Stimulated activated CD8-positive, alpha-beta memory T cell treated with anti-CD3 and anti-CD28 coated beads, Interleukin-7, amount 100 ng/mL, for 24 hours (primary cell): ENCODE data around the gene EXOC3L2.

Source experiments
- DNase-seq: peaks from one replicate; pipeline ENCODE4 v3.0.0-alpha.2; 2020; ENCODE audit warnings: low read depth

Gene EXOC3L2

DNA sequence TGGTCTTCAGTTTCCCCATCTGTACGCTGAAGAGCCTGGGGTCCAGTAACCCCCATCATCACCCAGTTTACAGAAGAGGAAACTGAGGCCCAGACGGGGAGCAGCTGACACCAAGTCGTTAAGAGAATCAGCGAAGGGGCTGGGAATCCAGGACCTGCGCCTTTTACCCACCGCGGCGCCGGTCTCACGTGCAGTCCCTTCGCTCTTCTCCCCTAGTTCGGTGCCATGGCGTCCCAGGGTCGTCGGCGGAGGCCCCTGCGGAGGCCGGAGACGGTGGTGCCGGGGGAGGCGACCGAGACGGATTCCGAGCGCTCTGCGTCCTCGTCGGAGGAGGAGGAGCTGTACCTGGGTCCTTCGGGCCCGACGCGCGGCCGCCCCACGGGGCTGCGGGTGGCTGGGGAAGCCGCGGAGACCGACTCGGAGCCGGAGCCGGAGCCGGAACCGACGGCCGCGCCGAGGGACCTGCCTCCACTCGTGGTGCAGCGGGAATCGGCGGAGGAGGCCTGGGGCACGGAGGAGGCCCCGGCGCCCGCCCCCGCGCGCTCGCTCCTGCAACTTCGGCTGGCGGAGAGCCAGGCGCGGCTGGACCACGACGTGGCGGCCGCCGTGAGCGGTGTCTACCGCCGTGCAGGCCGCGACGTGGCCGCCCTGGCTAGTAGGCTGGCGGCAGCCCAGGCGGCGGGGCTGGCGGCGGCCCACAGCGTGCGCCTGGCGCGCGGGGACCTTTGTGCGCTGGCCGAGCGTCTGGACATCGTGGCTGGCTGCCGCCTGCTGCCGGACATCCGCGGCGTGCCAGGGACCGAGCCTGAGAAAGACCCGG, 65.9 kb downstream of the EXOC3L2 start:
- no peak for DNase-seq

DNA sequence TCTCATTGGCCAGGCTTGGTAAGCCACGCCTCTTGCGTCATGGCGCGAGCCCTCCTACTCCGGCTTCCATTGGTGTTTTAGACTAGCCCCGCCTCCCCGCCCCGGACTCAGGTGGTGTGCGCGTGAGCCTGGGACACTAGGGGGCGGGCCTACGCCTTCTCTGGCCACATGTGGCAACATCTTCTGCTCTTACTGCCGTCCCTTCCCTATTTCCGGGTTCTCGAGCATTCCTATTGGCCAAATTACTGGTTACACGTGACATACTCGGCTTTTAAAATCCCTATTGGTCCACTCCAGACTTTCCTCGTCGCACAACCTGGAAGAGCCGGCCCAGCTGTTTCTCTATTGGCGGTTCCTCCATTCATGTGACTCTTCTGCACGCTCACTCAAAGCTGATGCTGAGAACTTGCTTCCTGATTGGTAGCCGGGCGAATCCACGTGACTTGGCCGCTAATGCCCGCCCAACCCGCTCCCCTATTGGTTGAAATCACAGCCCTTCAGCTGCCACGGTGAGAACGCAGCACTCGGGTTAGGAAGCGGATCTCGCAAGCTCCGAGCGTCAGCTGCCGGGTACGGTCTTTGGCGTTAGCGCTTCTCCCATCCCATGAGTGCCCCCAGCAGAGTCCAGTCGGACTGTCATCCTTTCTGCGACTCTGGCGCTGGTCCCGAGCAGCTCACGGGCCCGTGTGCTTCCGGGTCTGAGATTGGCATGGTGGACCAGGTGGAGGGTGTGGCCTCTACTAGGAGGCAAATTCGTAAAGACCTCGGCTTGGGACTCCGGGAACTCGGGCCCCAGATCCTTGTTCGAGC, 66.7 kb downstream of the EXOC3L2 start, which contains the start of gene BLOC1S3:
TSS of gene BLOC1S3 (plus strand) at position 523 of the 810 bp plus-strand sequence. CDS start 513 bp downstream, outside the sequence.
- peak; percentile 100 for DNase-seq

DNA sequence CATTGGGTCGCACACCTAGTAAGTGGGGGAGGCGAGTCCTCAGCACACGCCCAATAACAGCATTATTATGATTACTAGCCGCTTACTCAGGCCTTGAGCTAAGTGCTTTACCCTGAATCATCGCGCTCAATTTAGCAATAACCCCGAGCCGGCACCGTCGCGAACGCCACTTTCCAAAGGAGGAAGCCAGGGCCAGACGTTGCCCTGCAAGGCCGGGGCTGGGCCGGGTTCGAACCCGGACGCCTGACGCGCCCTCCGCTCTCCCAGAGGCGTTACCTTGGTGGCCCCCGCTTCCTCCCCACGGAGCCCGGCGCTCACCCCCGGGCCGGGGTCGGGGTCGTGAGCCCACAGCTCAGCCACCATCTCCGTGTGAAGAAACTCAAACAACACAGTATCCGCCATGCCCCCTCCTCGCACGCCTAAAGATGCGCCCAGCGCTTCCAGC, 67.4 kb downstream of the EXOC3L2 start, which contains the start of gene TRAPPC6A:
TSS of gene TRAPPC6A (minus strand) at position 421 of the 445 bp plus-strand sequence. CDS start at position 402, 19 bp downstream.
- DNase-seq, result no peak

DNA sequence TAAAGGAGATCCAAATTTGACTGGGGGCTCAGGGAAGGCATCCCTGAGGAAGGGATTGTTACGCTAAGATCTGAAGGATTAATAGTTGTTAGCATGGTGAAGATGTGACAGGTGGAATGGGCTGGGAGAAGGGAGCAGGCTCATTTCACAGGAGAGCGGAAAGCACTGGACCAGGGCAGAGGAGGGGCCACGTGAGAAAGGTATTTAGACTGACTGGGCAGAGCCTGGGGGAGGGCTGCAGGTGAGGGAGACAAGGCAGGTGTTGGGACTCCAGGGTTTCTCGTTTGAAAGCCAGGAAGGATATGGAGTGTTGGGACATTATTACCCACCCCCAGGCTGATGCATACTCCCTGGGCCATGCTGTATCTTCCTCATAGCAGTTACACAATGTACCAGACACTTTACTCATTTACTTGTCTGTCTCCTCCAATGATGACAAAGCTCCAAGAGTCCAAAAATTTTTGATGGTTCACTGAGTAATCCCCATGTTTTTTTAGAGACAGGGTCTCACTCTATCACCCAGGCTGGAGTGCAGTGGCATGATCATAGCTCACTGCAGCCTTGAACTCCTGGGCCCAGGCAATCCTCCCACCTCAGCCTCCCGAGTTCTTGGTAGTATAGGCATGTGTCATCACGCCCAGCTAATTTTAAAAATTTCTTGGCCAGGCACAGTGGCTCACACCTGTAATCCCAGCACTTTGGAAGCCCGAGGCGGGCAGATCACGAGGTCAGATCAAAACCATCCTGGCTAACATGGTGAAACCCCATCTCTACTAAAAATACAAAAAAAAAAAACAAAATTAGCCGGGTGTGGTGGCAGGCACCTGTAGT, 69.5 kb downstream of the EXOC3L2 start:
- no peak for DNase-seq

DNA sequence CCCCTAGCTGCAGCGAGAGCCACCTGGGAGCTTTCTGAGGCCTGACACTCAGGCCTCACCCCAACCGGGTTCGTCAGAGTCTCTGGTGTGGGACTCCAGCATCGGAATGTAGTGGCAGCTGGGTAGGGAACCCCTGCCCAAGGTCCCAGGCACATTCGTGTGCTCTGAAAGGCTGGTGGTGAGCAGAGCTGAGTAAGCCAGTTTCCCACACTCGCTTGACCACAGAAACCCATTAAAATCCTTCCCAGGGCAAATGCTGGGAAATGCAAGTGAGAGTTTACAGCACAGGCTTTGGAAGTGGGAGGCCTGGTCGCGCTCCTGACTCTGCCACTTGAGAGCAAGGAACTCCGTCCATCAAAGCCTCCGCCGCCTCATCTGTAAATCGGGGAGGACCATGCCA, 71.4 kb downstream of the EXOC3L2 start:
- DNase-seq, result no peak

DNA sequence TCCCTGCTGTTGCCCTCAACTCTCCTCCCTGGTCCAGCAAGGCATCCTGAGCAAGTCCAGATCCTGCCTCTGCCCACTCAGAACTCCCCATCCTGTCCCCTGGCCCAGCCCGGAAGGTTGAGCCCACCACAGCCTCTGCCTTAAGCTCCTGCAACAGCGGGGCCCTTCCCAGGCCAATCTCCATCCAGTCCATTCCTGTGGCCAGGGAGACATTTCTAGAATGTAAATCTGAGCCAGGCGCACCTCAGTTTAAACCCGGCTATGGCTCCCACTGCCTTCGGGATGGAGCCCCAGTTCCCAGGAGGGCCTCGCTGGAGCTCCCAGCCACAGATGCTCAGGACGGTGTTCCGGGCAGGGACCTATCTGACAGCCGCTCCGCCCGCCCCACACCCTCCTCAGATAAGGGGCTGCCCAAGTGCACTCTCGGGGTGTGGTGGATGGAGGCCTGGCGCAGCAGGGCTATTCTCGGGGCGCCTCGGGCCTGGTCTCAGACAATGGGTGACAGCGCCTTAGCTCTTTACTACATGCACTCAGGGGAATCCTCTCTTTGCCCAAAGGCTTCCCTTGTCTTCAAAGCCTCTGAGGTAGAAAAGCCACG, 72.5 kb downstream of the EXOC3L2 start:
- no peak for DNase-seq

DNA sequence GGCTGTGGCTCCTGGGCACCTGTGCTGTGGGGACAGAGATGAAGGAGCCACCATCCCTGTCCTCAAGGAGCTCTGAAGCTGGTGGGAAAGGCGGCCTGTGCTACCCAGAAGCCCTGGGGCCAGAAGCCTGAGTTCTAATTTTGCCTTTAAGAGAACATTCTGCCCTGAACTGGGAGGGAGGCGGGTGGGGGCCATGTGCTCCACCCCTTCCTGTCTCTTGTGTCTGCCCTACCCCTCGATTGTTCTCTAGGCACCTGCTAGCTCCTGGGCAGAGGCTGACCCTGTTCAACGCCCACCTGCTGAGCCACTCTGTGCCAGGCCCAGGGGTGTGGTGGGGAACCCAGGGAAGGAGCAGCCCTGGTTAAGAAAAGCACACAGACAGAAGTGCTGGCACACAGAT, 73.0 kb downstream of the EXOC3L2 start:
- DNase-seq, result no peak

DNA sequence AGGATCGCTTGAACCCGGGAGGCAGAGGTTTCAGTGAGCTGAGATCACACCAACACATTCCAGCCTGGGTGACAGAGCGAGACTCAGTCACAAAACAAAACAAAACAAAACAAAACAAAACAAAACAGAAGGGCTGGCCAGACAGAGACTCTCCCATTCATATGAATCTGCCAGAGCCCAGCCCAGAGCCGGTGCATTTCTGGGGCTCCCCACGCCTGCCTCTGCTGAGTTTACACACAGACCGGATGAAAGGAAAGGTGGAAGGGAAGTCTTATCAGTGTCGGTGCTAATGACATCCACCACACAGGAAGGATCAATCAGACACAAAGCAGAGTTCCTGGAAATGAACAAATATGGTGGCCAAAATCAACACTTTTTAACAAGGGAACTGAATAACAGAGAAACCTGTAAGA, 74.0 kb downstream of the EXOC3L2 start:
- no peak for DNase-seq

DNA sequence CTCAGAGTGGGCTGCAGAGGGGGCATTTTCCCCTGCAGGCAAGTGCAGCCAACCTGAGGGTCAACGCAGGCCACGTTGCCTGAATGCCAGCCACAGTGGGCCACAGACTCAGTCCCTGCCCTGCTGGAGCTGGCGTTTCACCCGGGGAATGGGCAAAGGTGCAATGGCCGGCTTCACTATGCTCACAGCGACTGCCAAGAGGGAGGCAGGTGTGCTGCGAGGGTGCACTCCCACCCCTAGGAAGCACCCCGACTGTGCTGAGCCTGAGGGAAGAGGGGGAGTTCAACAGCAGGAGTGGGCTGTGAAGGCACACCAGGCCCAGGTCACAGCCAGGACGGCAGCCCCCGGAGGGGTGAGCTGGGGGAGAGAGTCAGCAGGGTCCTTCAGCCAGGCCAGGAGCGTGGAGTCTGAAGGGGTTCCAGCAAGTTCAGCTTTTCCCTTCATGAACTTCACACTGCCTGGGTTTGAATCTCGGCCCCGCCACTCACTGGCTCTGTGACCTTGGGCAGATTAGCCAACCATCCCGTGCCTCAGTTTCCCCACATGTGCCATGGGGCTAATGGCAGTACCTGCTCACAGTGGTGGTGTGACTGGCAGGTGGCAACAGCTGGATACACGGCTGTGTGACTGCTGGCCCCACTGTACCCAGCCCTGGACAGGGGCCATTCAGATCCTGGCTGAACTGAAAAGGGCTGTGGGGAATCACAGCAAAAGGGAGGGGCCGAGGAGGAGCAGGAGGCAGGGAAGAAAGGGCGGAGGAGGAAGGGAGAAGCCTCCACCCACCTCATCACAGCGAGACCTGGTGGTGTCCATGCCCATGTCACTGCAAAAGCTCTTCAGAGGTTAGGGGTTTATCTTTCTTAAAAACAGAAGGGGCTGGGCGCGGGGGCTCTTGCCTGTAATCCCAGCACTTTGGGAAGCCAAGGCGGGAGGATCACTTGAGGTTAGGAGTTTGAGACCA, 74.8 kb downstream of the EXOC3L2 start:
- DNase-seq, result no peak

DNA sequence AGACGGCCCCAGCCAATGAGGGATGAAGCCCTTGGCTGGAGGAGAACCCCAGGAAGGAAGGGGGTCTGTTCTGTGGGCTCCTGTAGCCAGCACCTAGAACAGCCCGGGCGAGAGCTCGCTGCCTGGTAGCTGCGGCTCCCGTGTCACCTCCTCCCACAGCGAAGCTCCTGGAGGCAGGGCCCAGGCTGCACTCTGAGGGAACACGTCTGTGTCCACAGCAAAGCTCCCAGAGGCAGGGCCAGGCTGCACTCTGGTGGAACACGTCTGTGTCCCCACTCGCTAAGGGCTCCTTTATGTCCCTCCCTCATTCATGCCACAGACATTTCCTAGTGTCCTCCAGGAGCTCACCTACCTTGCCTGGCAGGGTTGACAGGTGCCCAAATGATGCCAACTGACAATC, 75.6 kb downstream of the EXOC3L2 start:
- no peak for DNase-seq

DNA sequence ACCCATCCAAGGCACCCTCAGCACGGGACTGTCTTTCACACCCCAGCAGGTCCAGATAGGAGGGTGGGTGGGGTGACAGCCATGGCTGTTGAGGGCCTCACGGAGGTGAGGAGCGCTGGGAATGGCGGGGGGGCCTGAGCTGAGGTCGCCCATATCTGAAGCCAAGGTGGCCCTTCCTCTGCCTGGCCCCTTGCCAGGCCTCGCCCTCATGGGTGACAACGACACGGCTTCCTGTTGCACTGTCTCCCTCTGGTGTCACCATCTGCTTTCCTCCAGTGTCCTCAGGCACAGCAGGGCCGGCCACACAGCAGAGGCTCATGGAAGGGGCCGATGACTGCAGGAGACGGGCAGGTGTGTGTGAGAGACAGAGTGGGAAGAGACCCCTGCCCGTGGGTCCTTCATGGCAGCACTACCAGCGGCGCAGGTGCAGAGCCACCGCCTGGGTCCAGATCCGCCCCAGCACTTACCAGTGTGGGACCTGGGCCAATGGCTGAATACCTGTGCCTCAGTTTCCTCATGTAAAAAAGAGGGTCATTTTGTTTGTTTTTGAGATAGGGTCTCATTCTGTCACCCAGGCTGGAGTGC, 76.3 kb downstream of the EXOC3L2 start:
- DNase-seq, result no peak

DNA sequence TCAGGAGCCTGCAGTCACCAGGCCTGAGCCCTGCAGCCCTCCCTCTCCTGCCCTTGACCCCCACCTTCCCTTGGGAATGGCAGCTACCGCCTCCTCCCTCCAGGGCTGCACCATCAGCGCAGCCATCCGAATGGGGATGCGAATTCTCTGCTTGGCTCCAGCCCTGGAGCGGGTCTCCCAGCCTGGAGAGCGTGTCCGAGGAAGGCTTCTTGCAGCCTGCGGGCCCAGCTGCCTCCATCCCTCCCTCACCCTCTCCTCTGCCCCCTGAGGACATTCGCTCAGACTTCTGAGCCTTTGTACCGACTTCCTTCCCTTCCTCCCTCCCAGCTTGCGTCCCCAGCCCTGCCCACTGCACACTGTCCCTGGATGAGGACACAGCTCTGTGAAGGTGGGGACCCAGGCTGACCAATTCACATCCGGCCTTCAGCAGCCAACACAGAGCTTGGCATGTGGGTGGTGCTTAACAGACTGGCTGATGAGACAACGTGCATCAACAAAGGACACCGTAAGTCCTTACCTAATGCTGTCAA, 78.4 kb downstream of the EXOC3L2 start:
- DNase-seq, result no peak

DNA sequence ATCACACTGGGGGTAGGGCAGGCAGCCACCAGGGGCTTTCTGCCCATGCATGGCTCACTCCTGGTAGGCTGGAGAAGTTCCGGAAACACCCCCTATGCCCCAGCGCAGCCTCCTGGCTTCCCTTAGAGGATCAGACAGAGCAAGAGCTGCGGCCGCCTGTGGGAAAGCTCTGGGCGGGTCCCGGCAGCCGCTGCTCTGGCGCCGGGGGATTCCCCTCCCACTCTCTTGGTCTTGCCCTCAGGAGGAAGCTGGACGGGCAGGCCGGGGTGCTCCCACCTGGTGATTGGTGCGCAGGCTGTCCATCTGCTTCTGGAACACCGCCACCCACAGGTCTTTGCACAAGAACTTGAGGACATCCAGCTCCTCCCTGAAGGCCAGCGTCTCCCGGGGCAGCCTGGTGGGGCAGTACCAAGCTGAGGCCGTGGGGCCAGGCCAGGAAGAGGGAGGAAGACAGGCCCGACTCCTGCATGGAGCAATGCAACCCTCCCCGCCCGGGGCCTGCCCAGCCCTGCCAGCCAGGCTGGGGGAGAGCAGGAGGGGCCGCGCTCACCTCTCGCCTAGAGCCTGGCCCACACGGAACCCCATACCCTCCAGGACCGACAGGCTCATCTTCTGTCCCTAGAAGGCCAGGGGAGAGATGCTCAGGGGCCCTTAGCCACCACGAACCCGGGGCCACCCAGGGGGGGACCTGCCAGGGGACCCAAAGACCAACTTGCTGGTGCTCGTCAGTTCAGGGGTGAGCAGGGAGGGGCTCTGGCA, 80.5 kb downstream of the EXOC3L2 start:
- DNase-seq, result peak; percentile 35

DNA sequence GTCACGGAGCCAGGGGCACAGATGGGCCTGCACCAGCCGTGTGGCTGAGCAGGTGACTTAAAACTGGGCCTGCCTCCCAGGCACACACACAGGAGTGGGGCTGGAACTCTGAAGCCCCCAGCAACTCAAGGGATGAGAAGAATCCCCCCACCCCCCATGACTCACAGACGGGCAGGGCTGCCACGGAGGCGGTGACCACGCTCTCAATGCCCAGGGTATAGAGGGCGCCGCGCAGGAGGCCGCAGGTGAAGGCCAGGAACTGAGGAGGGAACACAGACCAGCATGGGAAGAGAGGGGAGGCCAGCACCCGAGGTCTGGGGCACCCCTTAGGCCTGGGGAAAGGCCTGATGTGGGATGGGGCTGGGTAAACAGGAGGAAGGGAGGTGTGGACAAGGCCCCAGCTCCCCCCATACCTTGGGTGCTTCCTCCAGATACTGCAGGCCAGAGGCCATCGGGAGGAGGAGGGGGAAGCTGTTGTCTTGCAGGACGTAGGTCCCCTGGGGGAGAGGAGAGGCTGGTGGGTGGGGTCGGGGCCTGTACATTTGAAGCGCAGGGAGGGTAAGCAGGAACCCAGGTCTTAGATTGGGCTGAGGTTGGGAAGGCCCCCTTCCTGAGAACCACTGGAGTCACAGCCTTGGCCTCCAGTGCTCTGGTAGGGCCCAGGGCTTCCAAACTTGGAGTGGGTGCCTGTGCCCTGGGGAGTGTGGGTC, 81.3 kb downstream of the EXOC3L2 start:
- no peak for DNase-seq

DNA sequence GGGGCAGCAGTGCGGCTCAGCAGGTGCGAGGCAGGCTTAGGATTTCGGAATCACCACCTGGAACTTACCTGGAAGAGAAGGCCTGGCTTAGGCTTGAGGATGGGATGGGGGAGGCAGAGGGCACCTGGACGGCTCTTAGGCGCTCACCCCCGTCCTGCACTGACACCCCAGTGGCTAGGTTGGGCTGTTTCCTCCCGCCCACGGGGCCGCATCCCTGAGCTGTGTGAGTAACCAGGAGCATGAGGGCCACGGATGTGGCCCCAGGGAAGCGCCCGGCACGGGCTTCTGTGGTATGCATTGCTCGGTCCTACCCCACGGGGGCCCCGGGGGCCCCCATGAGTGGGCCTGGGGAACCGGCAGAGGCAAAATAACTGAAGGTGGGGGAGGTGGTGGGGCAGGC, 82.1 kb downstream of the EXOC3L2 start:
- DNase-seq, result no peak

DNA sequence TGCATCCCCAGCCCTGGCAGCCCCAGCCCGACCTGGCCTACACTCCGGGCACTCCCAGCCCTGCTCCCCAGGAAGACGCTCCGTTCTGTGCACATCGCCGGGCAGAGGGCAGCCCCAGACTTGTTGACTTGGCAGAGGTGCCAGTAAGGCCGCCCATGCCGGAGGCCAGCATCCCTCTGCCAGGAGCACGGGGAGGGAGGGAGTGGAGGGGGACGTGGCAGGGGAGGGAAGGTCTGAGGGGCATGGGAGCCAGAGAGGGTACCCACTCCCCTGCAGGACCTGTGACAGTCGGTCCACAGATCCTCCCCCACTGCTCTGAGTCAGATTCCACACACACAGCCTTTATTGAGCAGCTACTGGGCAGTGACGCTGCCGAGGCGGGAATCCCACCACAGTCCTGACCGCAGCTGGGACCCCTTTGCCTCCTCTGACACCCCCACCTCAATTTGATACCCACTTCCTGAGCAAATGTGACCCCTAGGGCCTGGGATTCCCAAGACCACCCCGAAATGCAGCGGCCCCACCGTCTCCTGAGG, 82.5 kb downstream of the EXOC3L2 start:
- no peak for DNase-seq
